ENCODE measurements around the gene LDLR.
"Not testable (repeated sequence)": the region's sequence is repeated elsewhere in the genome, so short reads cannot be mapped to it uniquely, and the experiment has no call there.

- TF ChIP-seq, protein P1, sequence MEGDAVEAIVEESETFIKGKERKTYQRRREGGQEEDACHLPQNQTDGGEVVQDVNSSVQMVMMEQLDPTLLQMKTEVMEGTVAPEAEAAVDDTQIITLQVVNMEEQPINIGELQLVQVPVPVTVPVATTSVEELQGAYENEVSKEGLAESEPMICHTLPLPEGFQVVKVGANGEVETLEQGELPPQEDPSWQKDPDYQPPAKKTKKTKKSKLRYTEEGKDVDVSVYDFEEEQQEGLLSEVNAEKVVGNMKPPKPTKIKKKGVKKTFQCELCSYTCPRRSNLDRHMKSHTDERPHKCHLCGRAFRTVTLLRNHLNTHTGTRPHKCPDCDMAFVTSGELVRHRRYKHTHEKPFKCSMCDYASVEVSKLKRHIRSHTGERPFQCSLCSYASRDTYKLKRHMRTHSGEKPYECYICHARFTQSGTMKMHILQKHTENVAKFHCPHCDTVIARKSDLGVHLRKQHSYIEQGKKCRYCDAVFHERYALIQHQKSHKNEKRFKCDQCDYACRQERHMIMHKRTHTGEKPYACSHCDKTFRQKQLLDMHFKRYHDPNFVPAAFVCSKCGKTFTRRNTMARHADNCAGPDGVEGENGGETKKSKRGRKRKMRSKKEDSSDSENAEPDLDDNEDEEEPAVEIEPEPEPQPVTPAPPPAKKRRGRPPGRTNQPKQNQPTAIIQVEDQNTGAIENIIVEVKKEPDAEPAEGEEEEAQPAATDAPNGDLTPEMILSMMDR (conservative IDR thresholded peaks at IDR 0.05; ENCODE audit: low read length): not testable (repeated sequence)
- not testable (repeated sequence) for TF ChIP-seq EZH2phosphoT487 (IDR thresholded peaks at IDR 0.05; ENCODE audit: borderline replicate concordance)
These were observed 71.1 kb downstream of the LDLR start for GRCh38 chr19:11160440-11160768.
